SHP77 (cell line): ENCODE measurements around the gene EPHA2.
"Not testable (repeated sequence)": the region's sequence is repeated elsewhere in the genome, so short reads cannot be mapped to it uniquely, and the experiment has no call there.

ENCODE experiments used
- DNase-seq, 2 experiments: peaks; one replicate each; lab custom pipeline; 2025; lab: John Stamatoyannopoulos, UW

EPHA2 gene

DNA sequence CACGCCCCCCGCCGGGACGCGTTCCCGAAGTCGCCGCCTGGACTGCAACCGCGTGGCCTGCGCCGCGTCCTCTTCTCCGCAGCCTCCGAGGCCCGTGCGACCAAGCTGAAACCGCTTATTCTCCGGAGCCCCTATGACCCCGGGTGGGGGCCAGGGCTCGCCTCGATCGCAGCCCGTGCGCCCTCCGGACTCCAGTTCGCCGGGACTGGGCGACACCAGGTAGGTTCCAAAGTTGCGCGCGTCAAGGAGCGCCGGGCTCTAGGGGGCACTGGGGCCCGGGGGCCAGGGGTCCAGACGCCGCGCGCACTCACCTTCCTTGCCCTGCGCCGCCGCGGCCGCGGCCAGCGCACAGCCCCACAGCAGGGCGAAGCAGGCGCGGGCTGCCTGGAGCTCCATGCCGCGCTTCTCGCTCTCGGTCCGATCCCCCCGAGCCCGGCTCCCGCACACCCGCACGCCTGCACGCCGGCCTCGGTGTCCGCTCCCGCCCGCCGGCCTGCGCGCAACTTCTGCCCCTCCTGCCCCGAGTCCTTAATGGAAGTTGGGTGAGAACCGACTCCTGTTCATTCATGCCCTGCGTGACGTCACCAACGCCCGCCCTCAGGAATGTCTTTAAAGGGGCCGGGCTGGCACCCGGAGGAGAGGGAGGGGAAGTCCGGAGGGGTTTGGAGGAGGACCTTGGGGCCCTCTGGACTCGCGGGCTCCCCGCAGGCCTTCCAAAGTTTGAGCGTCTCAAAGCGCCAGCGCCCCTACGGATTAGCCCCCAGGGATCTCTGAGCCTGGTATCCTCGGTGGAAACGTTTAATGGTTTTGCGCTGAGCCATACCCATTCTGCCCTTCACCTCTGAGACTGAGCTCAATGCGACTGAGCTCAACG lies at the start of gene EPHA2:
TSS of gene EPHA2 (minus strand) at position 533 of the 874 bp plus-strand sequence. CDS start at position 396, 137 bp downstream.
- no peak for DNase-seq

GRCh38 chr1:16205334-16205671 lies 49.4 kb upstream of the EPHA2 start:
- no peak for DNase-seq

- peak; percentile 36 to 43 for DNase-seq
Measured at GRCh38 chr1:16204634-16205333, 48.9 kb upstream of the EPHA2 start.

- DNase-seq = no peak
Measured at GRCh38 chr1:16204216-16204615, 48.3 kb upstream of the EPHA2 start.

DNA sequence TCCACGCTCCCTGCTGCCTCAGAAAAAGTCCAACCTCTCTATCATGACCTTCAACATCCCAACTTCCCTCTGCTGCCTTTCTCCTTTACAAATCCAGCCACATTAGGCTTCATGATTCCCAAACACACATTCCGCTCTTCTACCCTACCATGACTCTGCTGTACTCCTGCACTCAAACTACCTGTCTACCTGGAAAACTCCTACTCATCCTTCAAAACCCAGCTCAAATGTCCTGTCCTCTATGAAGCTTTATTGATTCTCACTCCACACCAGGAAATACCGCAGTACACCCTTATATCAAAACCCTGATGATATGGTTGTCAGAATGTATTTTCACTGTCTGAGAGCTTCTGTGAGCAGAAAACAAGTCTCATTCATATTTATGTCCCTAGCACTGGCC lies 47.7 kb upstream of the EPHA2 start:
- DNase-seq = no peak

- no peak for DNase-seq
Measured at GRCh38 chr1:16202281-16203210, 46.7 kb upstream of the EPHA2 start.

DNA sequence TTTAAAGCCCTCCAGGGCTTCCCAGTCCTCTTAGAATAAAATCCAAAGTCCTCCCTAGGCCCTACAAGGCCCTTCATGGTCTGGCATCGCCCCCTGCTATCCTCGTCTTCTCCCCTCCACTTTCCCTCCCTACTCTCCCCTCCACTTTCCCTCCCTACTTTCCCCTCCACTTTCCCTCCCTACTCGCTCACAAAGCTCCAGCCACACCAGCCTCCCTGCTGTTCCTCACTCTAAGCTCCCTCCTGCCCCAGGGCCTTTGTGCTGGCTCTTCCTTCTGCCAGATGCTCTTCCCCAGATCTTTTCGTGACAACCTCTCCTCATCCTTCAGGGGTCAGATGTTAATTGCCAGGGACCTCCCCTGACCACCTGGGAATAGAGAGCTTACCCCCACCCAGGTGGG lies 43.8 kb upstream of the EPHA2 start:
- no peak for DNase-seq

GRCh38 chr1:16199157-16199501 lies 43.3 kb upstream of the EPHA2 start:
- no peak for DNase-seq

DNA sequence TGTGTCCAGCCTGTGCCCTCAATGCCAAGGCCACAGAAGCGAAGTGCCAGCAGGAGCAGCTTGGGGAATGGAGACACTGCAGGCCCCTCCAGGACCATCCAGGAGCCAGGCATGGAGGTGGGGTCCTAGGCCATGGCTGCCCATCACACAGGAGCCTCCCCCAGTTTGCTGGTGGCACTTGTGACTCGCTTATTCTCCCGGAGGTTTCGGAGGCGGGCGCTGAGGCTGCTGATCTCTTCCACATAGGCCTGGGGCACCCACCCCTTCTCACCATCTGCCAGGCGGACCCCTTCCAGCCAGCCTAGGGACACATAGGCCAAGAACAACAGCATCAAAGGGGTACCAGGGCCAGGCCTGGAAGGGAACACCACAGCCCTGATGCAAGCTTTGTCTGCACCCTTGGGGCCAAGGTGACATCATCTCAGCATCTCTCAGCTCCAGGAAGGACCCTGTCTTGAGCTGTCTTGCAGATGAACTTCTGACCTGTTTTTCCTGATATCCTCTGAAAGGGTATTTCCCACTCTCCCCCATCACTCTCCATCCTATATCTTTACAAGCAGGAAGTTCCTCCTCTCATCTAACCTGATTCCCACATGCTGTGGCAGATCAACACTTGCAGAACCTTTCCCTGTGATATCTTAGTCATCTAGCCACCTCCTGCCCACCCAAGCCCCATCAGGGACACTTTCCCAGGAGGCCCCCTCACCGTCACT lies 42.7 kb upstream of the EPHA2 start:
- no peak for DNase-seq

GRCh38 chr1:16196874-16197273 lies 41.0 kb upstream of the EPHA2 start:
- no peak for DNase-seq

DNA sequence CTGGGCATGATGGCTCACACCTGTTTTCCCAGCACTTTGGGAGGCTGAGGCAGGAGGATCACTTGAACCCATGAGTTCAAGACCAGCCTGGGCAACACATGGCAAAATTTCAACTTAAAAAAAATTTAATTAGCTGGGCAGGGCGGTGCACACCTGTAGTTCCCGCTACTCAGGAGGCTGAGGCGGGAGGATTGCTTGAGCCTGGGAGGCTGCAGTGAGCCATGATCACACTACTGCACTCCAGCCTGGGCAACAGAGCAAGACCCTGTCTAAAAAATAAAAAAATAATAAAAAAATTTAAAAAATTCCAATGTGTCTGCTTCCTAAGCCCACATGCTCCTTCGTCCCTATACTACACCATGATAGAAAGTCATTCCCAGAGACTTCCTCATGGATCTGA lies 40.3 kb upstream of the EPHA2 start:
- DNase-seq = not testable (repeated sequence)

DNA sequence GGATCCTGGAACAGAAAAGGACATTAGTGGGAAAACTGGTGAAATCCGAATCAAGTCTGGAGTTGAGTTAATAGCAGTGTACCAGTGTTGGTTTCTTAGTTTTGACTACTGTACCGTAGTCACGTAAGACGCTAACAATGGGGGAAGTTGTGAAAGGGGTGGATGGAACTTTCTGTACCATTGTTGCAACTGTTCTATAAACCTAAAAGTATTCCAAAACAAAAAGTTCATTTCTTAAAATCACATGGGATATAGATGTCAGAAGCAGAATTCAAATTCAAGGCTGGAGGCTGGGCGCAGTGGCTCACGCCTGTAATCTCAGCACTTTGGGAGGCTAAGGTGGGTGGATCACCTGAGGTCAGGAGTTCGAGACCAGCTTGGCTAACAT lies 39.6 kb upstream of the EPHA2 start:
- no peak for DNase-seq

- no peak for DNase-seq
Measured at GRCh38 chr1:16191916-16192546, 36.2 kb upstream of the EPHA2 start.

GRCh38 chr1:16191309-16191708 lies 35.4 kb upstream of the EPHA2 start:
- DNase-seq = no peak

DNA sequence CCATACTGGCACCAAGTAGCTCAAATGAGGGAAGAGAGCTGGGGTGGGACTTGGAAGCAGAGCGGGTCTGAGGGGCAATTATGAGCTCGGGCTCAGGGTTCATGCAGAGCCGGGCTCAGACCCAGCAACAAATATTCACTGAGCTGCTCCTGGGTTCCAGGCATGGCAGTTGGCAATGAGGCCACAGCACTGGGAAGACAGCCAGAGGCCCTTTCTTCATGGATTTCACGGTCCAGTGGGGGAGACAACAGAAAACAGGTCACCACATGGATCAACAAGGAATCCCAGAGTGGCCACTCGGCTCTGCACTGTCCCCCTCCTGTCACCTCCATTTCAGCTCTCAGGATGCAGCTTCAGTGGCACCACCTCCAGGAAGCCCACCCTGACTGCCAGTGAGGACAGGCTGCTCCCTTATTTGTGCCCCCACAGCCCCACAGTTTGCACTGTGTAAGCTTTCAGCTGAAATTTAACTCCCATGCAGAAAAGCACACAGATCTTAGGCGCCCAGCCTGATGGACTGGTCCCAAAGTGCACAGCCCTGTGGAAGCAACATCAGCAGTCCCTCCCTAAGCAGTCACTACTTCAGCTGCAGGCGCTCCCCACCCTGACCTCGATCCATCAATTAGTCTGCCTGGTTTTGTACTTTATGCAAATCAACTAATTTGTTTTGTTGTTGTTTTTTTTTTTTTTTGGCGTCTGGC lies 34.2 kb upstream of the EPHA2 start:
- no peak for DNase-seq

DNA sequence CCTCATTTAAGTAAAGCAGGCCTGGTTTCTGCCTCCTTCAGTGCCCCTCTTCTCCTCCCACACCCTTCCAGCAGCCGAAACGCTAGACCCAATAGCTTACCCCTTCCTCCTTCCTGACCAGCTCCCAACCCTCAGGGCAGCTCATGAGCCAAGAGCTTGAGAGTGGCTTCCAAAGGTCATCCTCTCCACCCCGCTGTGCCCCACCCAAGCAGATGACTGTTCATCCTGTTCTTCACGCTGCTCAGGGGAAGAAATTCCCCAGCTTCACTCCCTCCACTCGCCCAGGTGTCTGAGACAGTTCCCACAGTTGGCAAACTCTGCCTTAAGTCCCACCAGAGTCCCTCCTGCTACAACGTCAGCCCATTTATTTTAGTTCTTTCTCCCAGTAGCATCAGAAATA lies 33.1 kb upstream of the EPHA2 start:
- DNase-seq = no peak

GRCh38 chr1:16187748-16188401 lies 32.0 kb upstream of the EPHA2 start:
- DNase-seq = peak; percentile 30 to 39

GRCh38 chr1:16186655-16187235 lies 30.9 kb upstream of the EPHA2 start:
- no peak for DNase-seq

DNA sequence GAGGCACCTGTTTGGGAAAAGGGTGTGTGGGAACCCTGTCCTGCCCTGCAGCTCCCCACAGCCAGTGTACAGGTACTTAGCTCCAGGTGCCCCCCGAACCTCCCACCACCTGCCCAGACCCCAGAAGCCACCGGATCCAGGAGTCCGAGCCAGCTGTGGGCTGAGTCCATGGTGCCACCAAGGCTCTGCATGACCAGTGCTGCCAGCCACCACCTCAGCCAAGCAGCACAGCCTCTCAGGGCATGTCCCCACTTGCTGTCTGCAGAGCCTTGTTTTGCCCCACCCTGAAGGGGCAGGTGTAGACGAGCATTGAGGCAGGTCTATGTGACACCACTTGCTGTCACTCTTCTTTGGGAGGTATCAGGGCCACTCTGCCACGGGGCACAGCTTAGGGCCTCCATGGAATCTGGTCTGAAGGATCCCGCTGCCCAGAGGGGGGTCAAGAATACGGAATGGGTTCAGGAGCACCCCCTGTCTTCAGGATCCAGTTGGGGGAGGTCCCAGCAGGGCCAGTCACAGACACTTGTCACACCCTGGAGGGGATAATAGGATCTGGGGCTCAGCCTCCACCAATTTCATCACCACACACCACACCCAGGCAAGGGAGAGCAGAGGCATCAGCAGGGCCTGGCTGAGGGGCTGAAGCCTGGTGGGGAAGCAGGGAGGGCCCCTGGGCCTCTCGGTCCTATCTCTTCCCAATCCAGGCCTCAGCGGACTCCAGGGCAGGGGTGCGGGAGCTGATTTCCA lies 28.9 kb upstream of the EPHA2 start:
- DNase-seq = no peak
